Measurements from ENCODE around the gene DIAPH2.

The DIAPH2 gene

DNA sequence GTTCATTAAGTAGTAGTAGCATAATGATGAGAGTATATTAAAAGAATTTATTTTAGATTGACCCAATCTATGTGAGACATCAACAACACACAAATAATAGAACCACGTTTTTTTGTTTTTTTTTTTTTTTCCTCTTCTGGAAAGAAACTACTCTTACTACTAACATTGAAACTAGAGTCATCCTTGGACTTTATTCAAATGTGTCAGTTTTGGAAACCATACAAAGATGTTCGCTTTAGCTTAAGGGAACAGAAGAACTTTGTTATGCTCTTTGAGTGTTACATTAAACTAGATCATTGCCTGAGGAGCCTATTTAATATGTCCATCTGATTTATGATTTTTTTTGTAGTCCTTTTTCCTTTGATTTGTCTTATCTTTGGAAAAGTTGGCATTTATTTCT lies 365.8 kb downstream of the DIAPH2 start:
- ATAC-seq (no peak), DNase-seq (no peak)

DNA sequence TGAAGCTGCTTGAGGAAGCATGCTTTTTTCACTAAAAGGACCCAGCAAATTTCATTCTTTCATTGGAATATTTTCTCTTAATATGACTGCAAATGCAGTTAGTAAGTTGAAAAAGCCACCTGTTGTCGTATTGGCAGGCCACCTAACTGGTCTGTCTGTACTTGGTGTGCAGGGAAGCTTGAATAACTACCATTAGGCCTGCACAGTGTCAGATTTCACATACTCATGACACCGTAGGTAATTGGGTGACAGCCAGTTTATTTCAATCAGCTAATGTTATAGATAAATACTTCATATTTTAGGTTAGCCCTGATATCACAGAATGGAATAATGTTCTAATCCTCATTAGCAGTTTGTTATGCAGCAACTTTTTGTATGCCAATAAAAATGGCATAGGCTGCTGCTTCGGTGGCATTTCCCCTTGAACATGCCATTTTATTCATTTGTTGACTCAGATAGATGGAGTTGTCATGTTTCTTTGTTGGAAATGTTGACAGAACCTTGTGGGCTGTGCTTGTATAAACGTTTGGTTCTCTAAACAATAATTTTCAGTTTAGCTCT lies 372.8 kb downstream of the DIAPH2 start:
- DNase-seq: no peak
- no peak for ATAC-seq

GRCh38 chrX:97060020-97060419 lies 375.4 kb downstream of the DIAPH2 start:
- ATAC-seq: no peak

DNA sequence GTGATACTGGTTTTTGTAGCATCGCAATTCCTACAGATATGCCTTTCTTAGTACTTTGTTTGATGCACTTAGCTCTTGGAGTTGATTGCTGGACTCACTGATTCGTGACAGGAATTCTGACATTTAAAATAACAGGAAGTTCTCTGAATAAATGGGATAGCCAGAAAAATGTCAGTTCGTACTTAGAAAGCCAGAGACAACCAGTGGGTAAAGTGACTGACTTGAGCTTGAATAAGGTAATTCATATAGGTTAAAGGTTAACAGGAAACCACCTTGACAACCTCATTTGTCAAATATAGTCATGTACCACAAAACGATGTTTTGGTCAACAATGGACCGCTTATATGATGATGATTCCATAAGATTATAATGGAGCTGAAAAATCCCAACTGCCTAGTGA lies 380.4 kb downstream of the DIAPH2 start:
- ATAC-seq (no peak), DNase-seq (no peak)

More at GRCh38 chrX:97060020-97060419, 375.4 kb downstream of the DIAPH2 start:
- no peak for DNase-seq

DNA sequence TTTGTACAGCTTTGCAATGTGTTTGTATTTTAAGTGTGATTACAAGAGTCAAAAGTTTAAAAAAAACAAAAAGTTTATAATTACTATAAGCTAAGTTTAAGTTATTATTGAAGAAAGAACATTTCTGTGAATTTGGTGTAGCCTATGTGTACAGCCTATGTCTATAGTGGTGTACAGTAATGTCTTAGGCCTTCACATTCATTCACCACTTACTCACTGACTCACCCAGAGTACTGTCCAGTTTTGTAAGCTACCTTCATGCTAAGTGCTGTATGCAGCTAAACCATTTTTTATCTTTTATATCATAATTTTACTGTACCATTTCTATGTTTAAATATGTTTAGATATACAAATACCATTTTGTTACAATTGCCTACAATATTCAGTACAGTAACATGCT lies 381.3 kb downstream of the DIAPH2 start:
- DNase-seq (no peak), ATAC-seq (no peak)

DNA sequence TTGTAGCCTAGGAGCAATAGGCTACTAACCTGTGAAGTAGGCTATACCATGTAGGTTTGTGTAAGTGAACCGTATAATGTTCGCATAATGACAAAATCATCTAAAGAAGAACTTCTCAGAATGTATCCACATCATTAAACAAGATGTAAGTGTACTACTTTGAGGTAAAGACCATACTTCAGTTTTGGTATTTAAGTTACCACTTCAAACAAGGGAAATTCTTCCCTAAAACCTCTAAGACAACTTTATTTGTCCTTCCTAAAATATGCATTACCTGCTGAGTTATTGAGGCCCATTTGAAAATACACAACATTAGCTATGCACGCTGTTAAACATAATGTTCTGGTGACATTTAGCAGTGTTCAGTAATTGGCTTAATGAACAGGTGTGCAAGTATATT lies 381.7 kb downstream of the DIAPH2 start:
- ATAC-seq (no peak), DNase-seq (no peak)

- no peak for DNase-seq
- ATAC-seq: no peak
Observed at GRCh38 chrX:97070346-97070745, 385.7 kb downstream of the DIAPH2 start.

DNA sequence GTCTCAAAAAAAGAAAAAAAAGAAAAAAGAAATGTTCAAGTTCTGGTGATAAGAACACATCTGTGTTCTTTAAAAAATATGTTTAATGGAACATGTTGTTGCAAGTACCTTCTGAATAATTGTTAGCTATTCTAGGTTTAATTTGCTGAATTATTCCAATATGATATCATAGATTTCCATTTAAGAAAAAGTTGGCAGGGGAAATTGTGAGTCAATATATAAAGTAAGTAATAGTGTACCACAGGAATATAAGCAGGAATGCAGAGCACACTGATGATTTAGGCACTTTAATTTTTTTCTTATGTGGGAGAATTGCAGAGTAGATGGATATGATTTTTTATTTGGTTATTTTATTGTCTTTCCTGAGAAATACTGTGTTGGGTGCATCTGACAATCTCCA lies 389.8 kb downstream of the DIAPH2 start:
- no peak for ATAC-seq
- no peak for DNase-seq

DNA sequence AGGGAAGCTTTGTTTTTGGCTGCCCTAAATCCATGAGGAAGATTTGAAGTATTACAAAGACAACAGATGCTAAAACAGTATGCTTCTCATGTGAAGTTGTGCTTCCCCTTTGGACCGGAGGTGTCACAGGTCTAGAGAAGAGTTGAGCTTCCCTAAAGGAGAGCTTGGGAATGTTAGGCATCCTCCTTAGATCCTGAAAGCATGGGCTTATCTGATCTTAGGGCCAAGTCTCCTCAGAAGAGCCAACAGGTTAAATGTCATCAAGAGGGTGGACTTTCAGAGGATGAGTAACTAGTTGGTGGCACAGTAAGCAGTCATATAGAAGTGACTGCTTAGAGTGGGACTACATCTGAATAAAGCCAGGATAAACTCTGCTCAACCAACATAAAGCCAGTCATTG lies 404.5 kb downstream of the DIAPH2 start:
- no peak for DNase-seq

DNA sequence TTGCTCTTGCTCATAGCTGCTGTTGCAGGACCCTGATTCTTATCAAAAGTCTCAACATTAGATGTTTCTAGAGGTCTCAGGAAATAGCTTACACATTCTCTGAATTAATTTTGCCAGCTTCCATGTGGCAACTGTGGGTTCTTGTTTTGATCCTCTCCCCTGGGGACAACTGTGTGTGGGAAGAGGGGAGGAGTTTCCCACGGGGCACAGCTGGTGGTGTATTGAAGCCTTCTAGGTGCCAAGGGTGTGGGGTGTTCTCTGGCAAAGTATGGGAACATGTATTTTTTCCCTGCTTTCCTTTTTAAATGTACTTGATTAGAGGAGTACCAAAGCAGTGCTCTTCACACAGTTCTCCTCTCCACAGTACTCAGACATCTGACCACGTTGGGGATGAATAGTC lies 411.7 kb downstream of the DIAPH2 start:
- DNase-seq (no peak), ATAC-seq (no peak)

More for the DNA sequence above, 404.5 kb downstream of the DIAPH2 start:
- no peak for ATAC-seq

- ATAC-seq (no peak), DNase-seq (no peak)
Observed at GRCh38 chrX:97102938-97103337, 418.3 kb downstream of the DIAPH2 start.

GRCh38 chrX:97109730-97110129 lies 425.1 kb downstream of the DIAPH2 start:
- no peak for ATAC-seq
- no peak for DNase-seq

DNA sequence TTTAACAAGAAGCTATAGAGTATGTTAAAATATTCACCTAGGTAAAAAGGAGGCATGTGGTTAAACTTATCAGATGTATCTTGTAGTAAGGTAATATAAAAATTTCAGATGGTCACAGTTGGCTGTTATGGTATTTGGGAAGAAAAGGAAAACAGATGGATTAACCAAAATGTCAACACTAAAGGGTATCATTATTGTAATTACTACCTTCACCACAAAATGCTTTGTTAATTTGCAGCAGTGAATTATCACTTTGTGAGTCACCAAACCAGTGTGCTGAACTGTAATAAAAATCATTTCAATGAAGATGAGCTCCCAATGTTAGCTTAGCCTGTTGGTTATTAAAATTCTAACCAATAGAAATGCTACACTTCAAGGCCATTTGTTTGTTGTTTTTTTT lies 432.9 kb downstream of the DIAPH2 start:
- no peak for ATAC-seq

DNA sequence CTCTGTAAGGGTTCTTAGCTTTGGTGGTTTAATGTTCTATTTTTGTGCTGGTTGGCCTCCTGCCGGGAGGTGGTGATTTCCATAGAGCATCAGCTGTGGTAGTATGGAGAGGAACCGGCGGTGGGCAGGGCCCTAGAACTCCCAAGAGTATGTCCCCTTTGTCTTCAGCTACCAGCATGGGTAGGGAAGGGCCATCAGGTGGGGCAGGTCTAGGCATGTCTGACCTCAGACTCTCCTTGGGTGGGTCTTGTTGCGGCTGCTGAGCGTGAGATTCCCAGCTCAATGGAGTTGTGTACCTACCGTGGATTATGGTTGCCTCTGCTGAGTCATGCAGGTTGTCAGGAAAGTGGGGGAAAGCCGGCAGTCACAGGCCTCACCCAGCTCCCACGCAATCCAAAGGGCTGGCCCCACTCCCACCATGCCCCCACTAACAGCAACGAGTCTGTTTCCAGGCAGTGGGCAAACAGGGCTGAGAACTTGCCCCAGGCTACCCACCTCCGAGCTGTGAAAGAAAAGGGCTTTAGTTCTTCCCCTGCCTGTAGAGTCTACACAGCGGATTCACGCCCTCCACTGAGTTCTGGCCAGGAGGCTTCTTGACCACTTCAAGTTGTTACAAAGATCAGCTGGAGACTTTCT lies 434.9 kb downstream of the DIAPH2 start:
- ATAC-seq (no peak), DNase-seq (no peak)

More for the DNA sequence above, 432.9 kb downstream of the DIAPH2 start:
- no peak for DNase-seq

- no peak for ATAC-seq
- DNase-seq: no peak
Observed at GRCh38 chrX:97123001-97123400, 438.4 kb downstream of the DIAPH2 start.

GRCh38 chrX:97126020-97126419 lies 441.4 kb downstream of the DIAPH2 start:
- DNase-seq: no peak
- no peak for ATAC-seq

GRCh38 chrX:97132664-97133415 lies 448.2 kb downstream of the DIAPH2 start:
- ATAC-seq (no peak), DNase-seq (no peak)

DNA sequence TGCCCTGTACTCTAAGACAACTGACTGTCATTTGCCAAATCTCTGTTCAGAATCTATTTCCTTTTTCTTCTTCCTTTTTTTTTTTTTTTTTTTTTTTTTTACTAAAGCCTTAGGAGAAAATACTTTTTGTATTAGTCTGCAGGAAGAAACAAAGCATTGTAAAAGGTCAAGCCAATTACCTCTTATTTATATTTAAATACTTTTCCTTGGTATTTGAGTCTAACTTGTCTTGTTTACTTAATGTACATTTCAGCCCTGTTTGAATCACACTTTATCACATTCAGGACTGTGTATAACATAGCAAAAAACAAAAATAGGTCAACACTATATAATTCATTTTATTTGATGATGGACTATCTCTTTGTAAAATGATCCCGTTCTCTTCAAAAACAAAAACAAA lies 461.3 kb downstream of the DIAPH2 start:
- ATAC-seq: no peak
- DNase-seq: no peak

- ATAC-seq: no peak
- no peak for DNase-seq
Observed at GRCh38 chrX:97155816-97156215, 471.2 kb downstream of the DIAPH2 start.

GRCh38 chrX:97158269-97158668 lies 473.6 kb downstream of the DIAPH2 start:
- ATAC-seq: no peak
- DNase-seq: no peak

- DNase-seq (no peak), ATAC-seq (no peak)
Observed at GRCh38 chrX:97159916-97160800, 475.5 kb downstream of the DIAPH2 start.

- ATAC-seq: no peak
Observed at GRCh38 chrX:97167333-97167732, 482.7 kb downstream of the DIAPH2 start.

GRCh38 chrX:97168646-97169045 lies 484.0 kb downstream of the DIAPH2 start:
- ATAC-seq: no peak
- DNase-seq: no peak

More at GRCh38 chrX:97167333-97167732, 482.7 kb downstream of the DIAPH2 start:
- DNase-seq: no peak

Measured in stimulated activated naive CD8-positive, alpha-beta T cell treated with anti-CD3 and anti-CD28 coated beads, Interleukin-15, Interleukin-2, amounts not matched to agents 100 U/mL and 50 U/mL, for 24 hours (primary cell).